22Rv1 (cell line): ENCODE results near the gene DCUN1D5.

Experiments
- ZFX ChIP-seq: fragments of 450-650 bp; IDR thresholded peaks from 2 replicates; pipeline ENCODE4 v1.6.1; 2017; ENCODE audit warnings: antibody characterized with exemption, borderline replicate concordance
- TF ChIP-seq, protein P1 (sequence below): fragments of 450-650 bp; IDR thresholded peaks from 2 replicates; pipeline ENCODE4 v1.5.1; 2017; ENCODE audit warnings: mild to moderate bottlenecking

DNA sequence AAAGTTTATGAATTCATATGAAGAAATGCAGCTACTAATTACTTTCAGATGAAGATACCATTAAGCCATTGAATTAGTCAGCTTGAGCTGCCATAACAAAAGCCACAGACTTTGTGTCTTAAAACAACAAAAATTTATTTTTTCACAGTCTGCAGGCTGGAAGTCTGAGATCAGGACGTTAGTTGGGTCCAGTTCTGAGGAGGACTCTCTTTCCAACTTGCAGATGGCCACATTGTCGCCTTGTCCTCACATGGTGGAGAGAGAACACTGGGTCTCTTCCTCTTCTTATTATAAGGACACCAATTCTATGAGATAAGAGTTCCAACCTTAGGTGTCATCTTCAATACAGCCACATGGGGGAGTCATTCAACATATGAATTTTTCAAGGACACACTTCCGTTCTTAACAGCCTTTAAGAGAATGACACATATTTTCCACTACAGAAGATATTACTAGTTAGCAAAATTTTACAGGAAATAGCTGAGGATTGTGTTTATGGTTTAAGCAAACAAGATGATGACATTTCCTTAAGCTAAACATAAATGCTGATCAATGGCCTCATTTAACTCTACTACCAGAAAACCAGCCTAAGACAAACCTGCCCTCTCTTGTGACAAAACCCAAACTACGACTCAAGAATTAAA is 56.0 kb downstream of the DCUN1D5 start:
- TF ChIP-seq, protein P1, sequence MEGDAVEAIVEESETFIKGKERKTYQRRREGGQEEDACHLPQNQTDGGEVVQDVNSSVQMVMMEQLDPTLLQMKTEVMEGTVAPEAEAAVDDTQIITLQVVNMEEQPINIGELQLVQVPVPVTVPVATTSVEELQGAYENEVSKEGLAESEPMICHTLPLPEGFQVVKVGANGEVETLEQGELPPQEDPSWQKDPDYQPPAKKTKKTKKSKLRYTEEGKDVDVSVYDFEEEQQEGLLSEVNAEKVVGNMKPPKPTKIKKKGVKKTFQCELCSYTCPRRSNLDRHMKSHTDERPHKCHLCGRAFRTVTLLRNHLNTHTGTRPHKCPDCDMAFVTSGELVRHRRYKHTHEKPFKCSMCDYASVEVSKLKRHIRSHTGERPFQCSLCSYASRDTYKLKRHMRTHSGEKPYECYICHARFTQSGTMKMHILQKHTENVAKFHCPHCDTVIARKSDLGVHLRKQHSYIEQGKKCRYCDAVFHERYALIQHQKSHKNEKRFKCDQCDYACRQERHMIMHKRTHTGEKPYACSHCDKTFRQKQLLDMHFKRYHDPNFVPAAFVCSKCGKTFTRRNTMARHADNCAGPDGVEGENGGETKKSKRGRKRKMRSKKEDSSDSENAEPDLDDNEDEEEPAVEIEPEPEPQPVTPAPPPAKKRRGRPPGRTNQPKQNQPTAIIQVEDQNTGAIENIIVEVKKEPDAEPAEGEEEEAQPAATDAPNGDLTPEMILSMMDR = peak; percentile 78
- TF ChIP-seq ZFX = no peak
